Right lobe of liver (tissue), 4 donors: Measurements from ENCODE around the gene NEIL1.

Experiments
- CTCF ChIP-seq, 4 donors: fragments of 200-600 bp in 3 of 4; fragments of 450-650 bp in 1 of 4; IDR thresholded peaks; one replicate each; pipeline versions ENCODE4 v1.5.1 to v1.8.0; 2016 to 2022; ENCODE audit warnings: antibody characterized with exemption in 4 of 4, mild to moderate bottlenecking in 2 of 4
- POLR2A ChIP-seq: fragments of 450-650 bp; IDR thresholded peaks from one replicate; pipeline ENCODE4 v1.6.1; 2017; ENCODE audit warnings: antibody characterized with exemption, mild to moderate bottlenecking
- donor health status: DM: no; HTN: no; CAD: no.
- donor health status: DM: no; HTN: no; CAD: no.
- donor health status: DM: no; HTN: yes; CAD: no.

GRCh38 chr15:75348034-75348561 lies 1.3 kb downstream of the NEIL1 start:
- TF ChIP-seq CTCF (IDR thresholded peaks at IDR 0.05): no peak
- no peak for TF ChIP-seq POLR2A
